ENCODE results near the gene ARHGAP6. TPM values are rescaled to one million over a fixed set of nuclear protein-coding genes. Genes with fewer than 3 reads are reported as not detected.
"Not testable (repeated sequence)": the region's sequence is repeated elsewhere in the genome, so short reads cannot be mapped to it uniquely, and the experiment has no call there.

ARHGAP6 gene
- total and polyA plus RNA-seq, 9 donors: 14.1 to 32.9 (median 20.3) TPM

DNA sequence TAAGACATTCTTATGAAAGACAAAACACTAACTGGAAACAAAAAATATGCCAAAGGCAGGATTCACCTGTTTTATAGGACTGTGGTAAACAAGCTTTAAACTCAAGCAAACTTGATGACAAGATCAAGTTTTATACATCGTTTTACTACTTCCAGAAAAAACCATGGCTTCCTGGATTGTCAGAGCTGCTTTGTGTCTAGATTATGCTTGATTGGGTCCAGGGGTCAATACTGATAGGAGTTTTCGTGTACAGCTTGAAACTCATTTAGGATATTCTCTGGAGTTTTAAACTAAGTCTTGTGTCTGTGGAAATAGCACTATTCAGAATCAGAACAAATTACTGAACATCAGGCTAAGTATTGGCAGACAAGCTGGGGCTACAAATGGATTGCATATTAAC, 541.6 kb downstream of the ARHGAP6 start:
- H3K27ac ChIP-seq: no peak overlapping the region
- no peaks in the 10 kb centered on the region for H3K4me1 ChIP-seq (ENCODE audit: insufficient read depth)
- no peak for DNase-seq
- no peaks in the 10 kb centered on the region for H3K36me3 ChIP-seq
- TF ChIP-seq POLR2A (IDR thresholded peaks at IDR 0.05) (no peak), EP300 (IDR thresholded peaks at IDR 0.05) (no peak), CTCF (IDR thresholded peaks at IDR 0.05) (no peak)
- 48 to 56% (median 53%) methylated on average over 2 of the region's 2 CpGs for WGBS, 3 donors
- intact Hi-C loops (cut with DNase I): no loop called here
- H3K9me3 ChIP-seq: no peaks in the 10 kb centered on the region
- H3K4me3 ChIP-seq: no peak overlapping the region
- no peaks in the 10 kb centered on the region for H3K27me3 ChIP-seq

- H3K4me3 ChIP-seq; H3K27me3 ChIP-seq; H3K9me3 ChIP-seq; H3K27ac ChIP-seq; H3K4me1 ChIP-seq (ENCODE audit: insufficient read depth); intact Hi-C loops (cut with DNase I); H3K36me3 ChIP-seq; DNase-seq: not testable (repeated sequence)
- 73 to 84% (median 84%) methylated on average over 6 of the region's 6 CpGs for WGBS, 3 donors
Observed at GRCh38 chrX:11123087-11123486, 542.6 kb downstream of the ARHGAP6 start.

- no peaks in the 10 kb centered on the region for H3K36me3 ChIP-seq
Observed at GRCh38 chrX:11119313-11119943, 546.3 kb downstream of the ARHGAP6 start.

GRCh38 chrX:11117745-11118144, 548.0 kb downstream of the ARHGAP6 start:
- Histone ChIP-seq H3K27ac (no peak overlapping the region), H3K4me3 (no peak overlapping the region), H3K9me3 (no peaks in the 10 kb centered on the region), H3K4me1 (ENCODE audit: insufficient read depth) (no peaks in the 10 kb centered on the region), H3K36me3 (no peaks in the 10 kb centered on the region), H3K27me3 (no peaks in the 10 kb centered on the region)
- 66 to 75% (median 75%) methylated on average over 3 of the region's 3 CpGs for WGBS, 3 donors
- no peak for DNase-seq
- intact Hi-C loops (cut with DNase I): no loop called here
- no peak for TF ChIP-seq POLR2A (IDR thresholded peaks at IDR 0.05)
- no peak for TF ChIP-seq EP300 (IDR thresholded peaks at IDR 0.05)
- TF ChIP-seq CTCF (IDR thresholded peaks at IDR 0.05): no peak

More at GRCh38 chrX:11119313-11119943, 546.3 kb downstream of the ARHGAP6 start:
- intact Hi-C loops (cut with DNase I): no loop called here
- no peak overlapping the region for H3K4me3 ChIP-seq
- no peak for DNase-seq
- H3K4me1 ChIP-seq (ENCODE audit: insufficient read depth): no peaks in the 10 kb centered on the region
- H3K9me3 ChIP-seq: no peaks in the 10 kb centered on the region
- no peaks in the 10 kb centered on the region for H3K27me3 ChIP-seq
- 63 to 66% (median 64%) methylated on average over 8 of the region's 8 CpGs for WGBS, 3 donors
- TF ChIP-seq CTCF (IDR thresholded peaks at IDR 0.05): no peak
- no peak for TF ChIP-seq EP300 (IDR thresholded peaks at IDR 0.05)
- TF ChIP-seq POLR2A (IDR thresholded peaks at IDR 0.05): no peak
- H3K27ac ChIP-seq: no peak overlapping the region

- Histone ChIP-seq H3K27me3 (no peaks in the 10 kb centered on the region), H3K36me3 (no peaks in the 10 kb centered on the region), H3K27ac (no peak overlapping the region), H3K4me3 (no peak overlapping the region), H3K4me1 (ENCODE audit: insufficient read depth) (no peaks in the 10 kb centered on the region), H3K9me3 (no peaks in the 10 kb centered on the region)
- intact Hi-C loops (cut with DNase I): loop anchor here in 1 of 4 donors (5.0 kb wide), 1 partner anchor 491 kb away; the partner anchor contains the start of gene MID1
- TF ChIP-seq POLR2A (IDR thresholded peaks at IDR 0.05) (no peak), CTCF (IDR thresholded peaks at IDR 0.05) (no peak), EP300 (IDR thresholded peaks at IDR 0.05) (no peak)
- no peak for DNase-seq
Observed at GRCh38 chrX:11113731-11114130, 552.0 kb downstream of the ARHGAP6 start.

Data from ovary (tissue), 9 donors.